ENCODE measurements around the gene TEX14.

TEX14 gene

DNA sequence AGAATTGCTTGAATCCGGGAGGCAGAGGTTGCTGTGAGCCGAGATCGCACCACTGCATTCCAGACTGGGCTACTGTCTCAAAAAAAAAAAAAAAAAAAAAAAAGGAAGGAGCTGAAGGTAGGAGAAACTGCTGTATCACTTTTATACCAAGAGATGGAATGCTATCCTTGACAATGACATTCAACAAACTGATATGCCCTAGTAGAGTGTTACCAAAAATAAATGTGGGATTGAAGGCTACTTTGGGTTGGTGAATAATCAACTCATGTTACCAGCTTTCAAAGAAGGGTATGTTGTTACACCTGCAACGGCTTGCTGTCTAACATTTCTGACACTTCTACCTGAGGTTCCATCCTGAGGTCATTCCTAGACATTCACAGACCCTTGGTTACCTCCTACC, 84.9 kb downstream of the TEX14 start:
- Histone ChIP-seq H2AFZ (ENCODE audit: low read depth, low read length) (no peak overlapping the region), H3K4me2 (ENCODE audit: insufficient read depth, low read length) (no peak overlapping the region), H3K9ac (ENCODE audit: low read depth, low read length) (no peak overlapping the region), H3K4me1 (ENCODE audit: insufficient read depth, low read length) (no peaks in the 10 kb centered on the region), H3K9me3 (ENCODE audit: insufficient read depth, low read length, severe bottlenecking) (no peaks in the 10 kb centered on the region), H3K4me3 (ENCODE audit: low read depth in 1 of 2, low read length in 2 of 2) (no peak overlapping the region), H4K20me1 (ENCODE audit: insufficient read depth, low read length) (no peaks in the 10 kb centered on the region), H3K36me3 (ENCODE audit: insufficient read depth, low read length) (no peaks in the 10 kb centered on the region), H3K27me3 (ENCODE audit: insufficient read depth, low read length, poor library complexity) (peaks cover 5% of the 10 kb centered on the region), H3K79me2 (ENCODE audit: insufficient read depth, low read length) (no peaks in the 10 kb centered on the region), H3K27ac (ENCODE audit: low read length) (no peak overlapping the region)
- TF ChIP-seq EZH2 (IDR thresholded peaks at IDR 0.05; ENCODE audit: borderline replicate concordance, low read depth, low read length, severe bottlenecking) = no peak
- TF ChIP-seq, protein P1, sequence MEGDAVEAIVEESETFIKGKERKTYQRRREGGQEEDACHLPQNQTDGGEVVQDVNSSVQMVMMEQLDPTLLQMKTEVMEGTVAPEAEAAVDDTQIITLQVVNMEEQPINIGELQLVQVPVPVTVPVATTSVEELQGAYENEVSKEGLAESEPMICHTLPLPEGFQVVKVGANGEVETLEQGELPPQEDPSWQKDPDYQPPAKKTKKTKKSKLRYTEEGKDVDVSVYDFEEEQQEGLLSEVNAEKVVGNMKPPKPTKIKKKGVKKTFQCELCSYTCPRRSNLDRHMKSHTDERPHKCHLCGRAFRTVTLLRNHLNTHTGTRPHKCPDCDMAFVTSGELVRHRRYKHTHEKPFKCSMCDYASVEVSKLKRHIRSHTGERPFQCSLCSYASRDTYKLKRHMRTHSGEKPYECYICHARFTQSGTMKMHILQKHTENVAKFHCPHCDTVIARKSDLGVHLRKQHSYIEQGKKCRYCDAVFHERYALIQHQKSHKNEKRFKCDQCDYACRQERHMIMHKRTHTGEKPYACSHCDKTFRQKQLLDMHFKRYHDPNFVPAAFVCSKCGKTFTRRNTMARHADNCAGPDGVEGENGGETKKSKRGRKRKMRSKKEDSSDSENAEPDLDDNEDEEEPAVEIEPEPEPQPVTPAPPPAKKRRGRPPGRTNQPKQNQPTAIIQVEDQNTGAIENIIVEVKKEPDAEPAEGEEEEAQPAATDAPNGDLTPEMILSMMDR (IDR thresholded peaks at IDR 0.05; ENCODE audit: borderline replicate concordance, extremely low read depth, low read length, poor library complexity, severe bottlenecking) = no peak
- ATAC-seq (ENCODE audit: insufficient read depth, low read depth) (no peak), DNase-seq (no peak)

DNA sequence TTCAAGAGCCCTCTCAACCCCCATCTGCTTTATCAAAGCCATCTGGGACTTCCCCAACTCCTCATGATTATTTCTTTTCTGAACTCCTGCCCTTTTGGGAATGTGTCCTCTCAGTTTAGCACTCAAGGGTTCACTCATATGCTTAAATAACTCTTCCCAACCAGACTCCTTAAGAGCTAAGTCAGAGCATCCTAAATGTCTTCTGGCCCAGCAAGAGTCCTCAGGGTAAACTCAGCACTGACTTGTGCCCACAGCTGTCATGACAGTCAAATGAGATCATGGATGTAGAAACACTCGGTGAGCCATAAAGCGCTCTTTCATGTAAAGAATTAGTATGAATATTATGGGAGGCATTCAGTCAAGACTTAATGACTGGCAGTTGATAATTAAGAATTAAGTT, 85.9 kb downstream of the TEX14 start:
- Histone ChIP-seq H4K20me1 (ENCODE audit: insufficient read depth, low read length) (no peaks in the 10 kb centered on the region), H3K79me2 (ENCODE audit: insufficient read depth, low read length) (no peaks in the 10 kb centered on the region), H3K9ac (ENCODE audit: low read depth, low read length) (no peak overlapping the region), H3K9me3 (ENCODE audit: insufficient read depth, low read length, severe bottlenecking) (no peaks in the 10 kb centered on the region), H3K36me3 (ENCODE audit: insufficient read depth, low read length) (no peaks in the 10 kb centered on the region), H3K27me3 (ENCODE audit: insufficient read depth, low read length, poor library complexity) (no peaks in the 10 kb centered on the region), H2AFZ (ENCODE audit: low read depth, low read length) (no peak overlapping the region), H3K4me3 (ENCODE audit: low read depth in 1 of 2, low read length in 2 of 2) (no peak overlapping the region), H3K4me2 (ENCODE audit: insufficient read depth, low read length) (no peak overlapping the region), H3K4me1 (ENCODE audit: insufficient read depth, low read length) (no peaks in the 10 kb centered on the region), H3K27ac (ENCODE audit: low read length) (no peak overlapping the region)
- ATAC-seq (ENCODE audit: insufficient read depth, low read depth) (no peak), DNase-seq (no peak)
- TF ChIP-seq EZH2 (IDR thresholded peaks at IDR 0.05; ENCODE audit: borderline replicate concordance, low read depth, low read length, severe bottlenecking) = no peak
- TF ChIP-seq, protein P1 (IDR thresholded peaks at IDR 0.05; ENCODE audit: borderline replicate concordance, extremely low read depth, low read length, poor library complexity, severe bottlenecking) = no peak

DNA sequence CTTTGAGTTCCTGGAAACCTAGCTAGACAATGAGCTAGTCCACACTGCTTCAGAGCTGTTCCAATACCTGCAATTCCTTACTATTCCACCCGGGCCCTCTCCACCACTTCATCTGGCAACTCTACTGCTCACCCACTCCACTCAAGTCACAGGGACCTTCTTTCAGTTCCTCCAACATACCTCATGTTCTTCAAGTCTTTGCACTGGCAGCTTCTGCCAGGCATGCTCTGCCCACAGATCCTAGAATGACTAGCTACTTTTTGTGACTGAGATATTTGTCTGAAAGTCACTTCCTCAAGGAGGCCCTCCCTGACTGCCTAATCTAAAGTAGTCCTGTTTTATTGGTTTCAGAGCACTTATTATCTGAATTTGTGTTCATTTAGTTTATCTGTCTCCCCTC, 86.4 kb downstream of the TEX14 start:
- Histone ChIP-seq H4K20me1 (ENCODE audit: insufficient read depth, low read length) (no peaks in the 10 kb centered on the region), H3K79me2 (ENCODE audit: insufficient read depth, low read length) (no peaks in the 10 kb centered on the region), H3K27me3 (ENCODE audit: insufficient read depth, low read length, poor library complexity) (no peaks in the 10 kb centered on the region), H3K4me1 (ENCODE audit: insufficient read depth, low read length) (no peaks in the 10 kb centered on the region), H3K27ac (ENCODE audit: low read length) (no peak overlapping the region), H3K9ac (ENCODE audit: low read depth, low read length) (no peak overlapping the region), H3K36me3 (ENCODE audit: insufficient read depth, low read length) (no peaks in the 10 kb centered on the region), H3K4me2 (ENCODE audit: insufficient read depth, low read length) (no peak overlapping the region), H3K9me3 (ENCODE audit: insufficient read depth, low read length, severe bottlenecking) (no peaks in the 10 kb centered on the region), H3K4me3 (ENCODE audit: low read depth in 1 of 2, low read length in 2 of 2) (no peak overlapping the region), H2AFZ (ENCODE audit: low read depth, low read length) (no peak overlapping the region)
- no peak for DNase-seq
- ATAC-seq (ENCODE audit: insufficient read depth, low read depth) = no peak
- no peak for TF ChIP-seq EZH2 (IDR thresholded peaks at IDR 0.05; ENCODE audit: borderline replicate concordance, low read depth, low read length, severe bottlenecking)
- TF ChIP-seq, protein P1 (IDR thresholded peaks at IDR 0.05; ENCODE audit: borderline replicate concordance, extremely low read depth, low read length, poor library complexity, severe bottlenecking) = no peak

DNA sequence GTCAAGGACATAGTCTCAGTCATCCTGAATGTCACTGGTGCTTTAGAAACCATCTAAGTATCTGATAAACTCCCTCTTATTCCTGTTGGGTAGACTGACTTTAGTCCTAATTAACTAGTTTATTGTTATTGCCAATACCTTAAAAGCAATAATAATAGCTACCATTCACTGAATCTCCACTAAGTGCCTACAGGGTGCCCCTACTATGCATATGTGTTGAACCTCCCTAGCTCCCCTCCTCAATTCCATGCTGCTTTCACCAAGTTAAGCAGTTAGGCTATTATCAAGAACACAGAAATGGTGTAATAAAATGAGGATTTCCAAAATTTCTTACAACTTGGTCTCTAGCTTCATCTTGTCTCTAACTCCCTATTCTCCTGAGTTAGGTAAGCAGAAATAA, 89.9 kb downstream of the TEX14 start:
- H2AFZ ChIP-seq (ENCODE audit: low read depth, low read length) = no peak overlapping the region
- H3K79me2 ChIP-seq (ENCODE audit: insufficient read depth, low read length) = no peaks in the 10 kb centered on the region
- no peak overlapping the region for H3K4me2 ChIP-seq (ENCODE audit: insufficient read depth, low read length)
- no peaks in the 10 kb centered on the region for H3K9me3 ChIP-seq (ENCODE audit: insufficient read depth, low read length, severe bottlenecking)
- H3K27ac ChIP-seq (ENCODE audit: low read length) = no peak overlapping the region
- H3K9ac ChIP-seq (ENCODE audit: low read depth, low read length) = no peak overlapping the region
- H3K27me3 ChIP-seq (ENCODE audit: insufficient read depth, low read length, poor library complexity) = no peaks in the 10 kb centered on the region
- no peak for ATAC-seq (ENCODE audit: insufficient read depth, low read depth)
- no peak for TF ChIP-seq EZH2 (IDR thresholded peaks at IDR 0.05; ENCODE audit: borderline replicate concordance, low read depth, low read length, severe bottlenecking)
- TF ChIP-seq, protein P1 (IDR thresholded peaks at IDR 0.05; ENCODE audit: borderline replicate concordance, extremely low read depth, low read length, poor library complexity, severe bottlenecking) = no peak
- H3K4me3 ChIP-seq (ENCODE audit: low read depth in 1 of 2, low read length in 2 of 2) = no peak overlapping the region
- H4K20me1 ChIP-seq (ENCODE audit: insufficient read depth, low read length) = no peaks in the 10 kb centered on the region
- H3K36me3 ChIP-seq (ENCODE audit: insufficient read depth, low read length) = no peaks in the 10 kb centered on the region
- no peak for DNase-seq
- H3K4me1 ChIP-seq (ENCODE audit: insufficient read depth, low read length) = no peaks in the 10 kb centered on the region

Measured in DND-41 (cell line).